Smooth muscle cell (in vitro differentiated cells): ENCODE measurements around the gene GP5. TPM values are rescaled to one million over a fixed set of nuclear protein-coding genes. Genes with fewer than 3 reads are reported as not detected.

ENCODE experiments used
- DNase-seq: peaks from one replicate; lab custom pipeline; 2025; ENCODE audit not compliant: unreplicated experiment; lab: John Stamatoyannopoulos, UW
- H2AFZ ChIP-seq: fragments of 200-600 bp; sonication (generic); 2 replicates; pipeline ENCODE4 v1.6.0; 2016; ENCODE audit warnings: antibody characterized with exemption, low read depth, mild to moderate bottlenecking
- H3F3A ChIP-seq: fragments of 200-600 bp; sonication (generic); 2 replicates; pipeline ENCODE4 v1.6.0; 2017; ENCODE audit warnings: antibody characterized with exemption, low read depth
- H3K27ac ChIP-seq: fragments of 200-600 bp; sonication (generic); 2 replicates; pipeline ENCODE4 v1.5.1; 2016; ENCODE audit warnings: low read depth, mild to moderate bottlenecking
- H3K27me3 ChIP-seq: fragments of 200-600 bp; sonication (generic); 2 replicates; pipeline ENCODE4 v1.6.1; 2016; ENCODE audit warnings: low read depth, mild to moderate bottlenecking
- H3K36me3 ChIP-seq: fragments of 200-600 bp; sonication (generic); 2 replicates; pipeline ENCODE4 v1.5.1; 2016; ENCODE audit warnings: low read depth
- H3K4me1 ChIP-seq: fragments of 200-600 bp; sonication (generic); 2 replicates; pipeline ENCODE4 v1.5.1; 2016; ENCODE audit warnings: low read depth
- H3K4me2 ChIP-seq: fragments of 200-600 bp; sonication (generic); 2 replicates; pipeline ENCODE4 v1.6.0; 2016; ENCODE audit warnings: mild to moderate bottlenecking
- H3K4me3 ChIP-seq: fragments of 200-600 bp; sonication (generic); 2 replicates; pipeline ENCODE4 v1.5.1; 2016; ENCODE audit warnings: mild to moderate bottlenecking
- H3K79me2 ChIP-seq: fragments of 200-600 bp; sonication (generic); 2 replicates; pipeline ENCODE4 v1.6.0; 2016; ENCODE audit warnings: low read depth, mild to moderate bottlenecking
- H3K9ac ChIP-seq: fragments of 200-600 bp; sonication (generic); 2 replicates; pipeline ENCODE4 v1.6.0; 2016; ENCODE audit warnings: low read depth
- H3K9me3 ChIP-seq: fragments of 200-600 bp; sonication (generic); replicated peaks from 2 replicates; pipeline ENCODE4 v1.5.1; 2016; ENCODE audit warnings: low read depth
- H4K20me1 ChIP-seq: fragments of 200-600 bp; sonication (generic); 2 replicates; pipeline ENCODE4 v1.6.0; 2016; ENCODE audit warnings: low read depth
- CTCF ChIP-seq: fragments of 200-600 bp; sonication (generic); IDR thresholded peaks from 2 replicates; pipeline ENCODE4 v1.5.1; 2017; ENCODE audit warnings: borderline replicate concordance, mild to moderate bottlenecking, antibody characterized with exemption; ENCODE audit not compliant: insufficient read depth, poor library complexity, severe bottlenecking
- WGBS: methylation state at CpG from one replicate; pipeline ENCODE4 v1.1.7; 2016; ENCODE audit warnings: low lambda C conversion rate; 5-methylcytosine and 5-hydroxymethylcytosine counted together
- polyA plus RNA-seq: library from polyadenylated mRNA; unstranded; fragments of >200 nt; fragmentation: Nextera tagmentation; extraction: Ambion mirVana; gene quantifications from 2 replicates; pipeline ENCODE4 v1.2.1, GENCODE V29; 2016
- total RNA-seq: library from RNA; depleted of rRNA; stranded (reverse); fragments of >200 nt; gene quantifications from 2 replicates; pipeline ENCODE4 v1.2.3, GENCODE V29; 2014

The GP5 gene
- total and polyA plus RNA-seq, 2 experiments from 2014 or later, result not detected

- H3K27me3 ChIP-seq, result no peaks in the 10 kb centered on the region
- H3K36me3 ChIP-seq, result peaks cover 37% of the 10 kb centered on the region
- H2AFZ ChIP-seq, result no peak overlapping the region
- no peaks in the 10 kb centered on the region for H3F3A ChIP-seq
- 96% methylated on average over 4 of the region's 4 CpGs for WGBS
- H3K27ac ChIP-seq, result no peak overlapping the region
- no peak overlapping the region for H3K9ac ChIP-seq
- no peak for TF ChIP-seq CTCF
- DNase-seq, result no peak
- no peak overlapping the region for H3K4me3 ChIP-seq
- no peak overlapping the region for H3K4me2 ChIP-seq
- no peaks in the 10 kb centered on the region for H3K9me3 ChIP-seq
- no peaks in the 10 kb centered on the region for H3K4me1 ChIP-seq
- H4K20me1 ChIP-seq, result no peaks in the 10 kb centered on the region
- H3K79me2 ChIP-seq, result no peaks in the 10 kb centered on the region
These were observed 47.7 kb upstream of the GP5 start for GRCh38 chr3:194446754-194447153.

GRCh38 chr3:194446172-194446571 is 47.1 kb upstream of the GP5 start:
- Histone ChIP-seq H2AFZ (no peak overlapping the region), H4K20me1 (no peaks in the 10 kb centered on the region), H3K4me1 (no peaks in the 10 kb centered on the region), H3K9ac (no peak overlapping the region), H3F3A (no peaks in the 10 kb centered on the region), H3K27me3 (no peaks in the 10 kb centered on the region), H3K79me2 (no peaks in the 10 kb centered on the region), H3K9me3 (no peaks in the 10 kb centered on the region), H3K4me2 (no peak overlapping the region), H3K4me3 (no peak overlapping the region), H3K27ac (no peak overlapping the region), H3K36me3 (peaks cover 32% of the 10 kb centered on the region)
- 97% methylated on average over 13 of the region's 13 CpGs for whole genome bisulfite sequencing
- DNase-seq, result no peak
- TF ChIP-seq CTCF, result no peak

GRCh38 chr3:194443901-194444300 is 44.8 kb upstream of the GP5 start:
- no peaks in the 10 kb centered on the region for H3K4me1 ChIP-seq
- WGBS, result 93% methylated on average over 2 of the region's 2 CpGs
- H3K36me3 ChIP-seq, result peaks cover 34% of the 10 kb centered on the region
- H3K27me3 ChIP-seq, result no peaks in the 10 kb centered on the region
- H3K9me3 ChIP-seq, result no peaks in the 10 kb centered on the region
- H2AFZ ChIP-seq, result no peak overlapping the region
- H3K27ac ChIP-seq, result no peak overlapping the region
- no peak for TF ChIP-seq CTCF
- no peaks in the 10 kb centered on the region for H3K79me2 ChIP-seq
- H3K9ac ChIP-seq, result no peak overlapping the region
- H3F3A ChIP-seq, result no peaks in the 10 kb centered on the region
- no peak overlapping the region for H3K4me2 ChIP-seq
- no peak overlapping the region for H3K4me3 ChIP-seq
- H4K20me1 ChIP-seq, result no peaks in the 10 kb centered on the region
- no peak for DNase-seq

GRCh38 chr3:194440756-194441155 is 41.7 kb upstream of the GP5 start:
- H3K79me2 ChIP-seq, result no peaks in the 10 kb centered on the region
- no peak overlapping the region for H3K9ac ChIP-seq
- peaks cover 47% of the 10 kb centered on the region for H3K36me3 ChIP-seq
- no peak for TF ChIP-seq CTCF
- H3K27ac ChIP-seq, result no peak overlapping the region
- DNase-seq, result no peak
- no peaks in the 10 kb centered on the region for H3K27me3 ChIP-seq
- peaks cover 4% of the 10 kb centered on the region for H4K20me1 ChIP-seq
- no peak overlapping the region for H3K4me3 ChIP-seq
- H3K4me2 ChIP-seq, result no peak overlapping the region
- H2AFZ ChIP-seq, result no peak overlapping the region
- H3F3A ChIP-seq, result no peaks in the 10 kb centered on the region
- no peaks in the 10 kb centered on the region for H3K9me3 ChIP-seq
- H3K4me1 ChIP-seq, result no peaks in the 10 kb centered on the region
- WGBS, result 83% methylated on average over 2 of the region's 2 CpGs
